Stimulated activated CD4-positive, alpha-beta T cell treated with anti-CD3 and anti-CD28 coated beads, Interleukin-1b, Interleukin-23, amount 100 ng/mL, for 24 hours (primary cell): ENCODE results near the gene ANKRD55.
"Not testable (repeated sequence)": the region's sequence is repeated elsewhere in the genome, so short reads cannot be mapped to it uniquely, and the experiment has no call there.

ENCODE experiments used
- DNase-seq, 4 experiments: peaks; one replicate each; pipeline ENCODE4 v3.0.0-alpha.2; 2020; ENCODE audit warnings: low read depth in 4 of 4, low spot score in 1 of 4

Gene ANKRD55

DNA sequence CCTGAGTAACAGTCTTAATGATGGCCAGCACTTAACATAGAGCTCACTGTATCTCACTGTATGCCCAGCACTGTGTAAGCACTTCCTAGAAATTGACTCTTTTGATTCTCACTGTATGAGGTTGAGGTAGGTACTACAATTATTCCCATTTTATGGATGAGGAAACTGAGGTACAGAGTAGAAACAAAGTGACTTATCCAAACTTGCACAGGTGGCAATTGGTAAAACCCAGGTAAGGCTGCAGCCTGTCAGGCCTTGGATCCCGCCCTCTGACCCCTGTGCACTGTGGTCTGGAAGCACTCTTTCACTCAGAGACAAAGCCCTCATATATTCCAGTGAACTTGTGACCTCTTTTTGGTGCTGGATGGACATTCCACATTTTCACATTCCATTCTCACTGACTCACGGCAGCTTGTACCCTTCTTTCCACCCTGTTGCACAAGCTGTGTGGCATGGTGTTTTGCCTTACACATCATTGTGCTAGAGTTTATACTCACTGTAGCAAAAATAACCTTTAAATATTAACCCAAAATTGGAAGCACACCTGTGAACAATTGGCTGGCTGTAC is 21.7 kb downstream of the ANKRD55 start:
- DNase-seq, result no peak

DNA sequence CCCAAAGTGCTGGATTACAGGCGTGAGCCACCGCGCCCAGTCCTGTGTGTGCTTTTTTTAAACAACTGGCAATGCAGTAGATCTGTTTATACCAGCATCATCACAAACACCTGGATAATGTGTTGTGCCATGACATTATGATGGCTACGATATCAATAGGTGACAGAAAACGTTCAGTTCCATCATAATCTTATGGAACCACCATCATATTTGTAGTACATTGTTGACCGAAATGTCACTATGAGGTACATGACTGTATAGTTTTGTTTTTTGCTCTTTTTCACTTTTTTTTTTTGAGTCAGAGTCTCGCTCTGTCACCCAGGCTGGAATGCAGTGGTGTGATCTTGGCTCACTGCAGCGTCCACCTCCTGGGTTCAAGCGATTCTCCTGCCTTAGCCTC is 24.4 kb downstream of the ANKRD55 start:
- no peak for DNase-seq

DNA sequence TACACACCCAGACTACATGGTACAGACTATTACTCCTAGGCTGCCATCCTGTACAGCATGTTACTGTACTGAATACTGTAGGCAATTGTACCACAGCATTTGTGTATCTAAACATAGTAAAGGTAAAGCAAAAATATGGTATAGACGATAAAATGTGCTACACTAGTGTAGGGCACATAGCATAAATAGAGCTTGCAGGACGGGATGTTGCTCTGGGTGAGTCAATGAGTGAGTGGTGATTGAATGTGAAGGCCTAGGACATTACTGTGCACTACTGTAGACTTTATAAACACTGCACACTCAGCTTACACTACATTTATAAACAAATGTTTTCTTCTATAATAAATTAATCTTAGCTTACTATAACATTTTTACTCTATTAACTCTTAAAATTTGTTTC is 25.6 kb downstream of the ANKRD55 start:
- no peak for DNase-seq

DNA sequence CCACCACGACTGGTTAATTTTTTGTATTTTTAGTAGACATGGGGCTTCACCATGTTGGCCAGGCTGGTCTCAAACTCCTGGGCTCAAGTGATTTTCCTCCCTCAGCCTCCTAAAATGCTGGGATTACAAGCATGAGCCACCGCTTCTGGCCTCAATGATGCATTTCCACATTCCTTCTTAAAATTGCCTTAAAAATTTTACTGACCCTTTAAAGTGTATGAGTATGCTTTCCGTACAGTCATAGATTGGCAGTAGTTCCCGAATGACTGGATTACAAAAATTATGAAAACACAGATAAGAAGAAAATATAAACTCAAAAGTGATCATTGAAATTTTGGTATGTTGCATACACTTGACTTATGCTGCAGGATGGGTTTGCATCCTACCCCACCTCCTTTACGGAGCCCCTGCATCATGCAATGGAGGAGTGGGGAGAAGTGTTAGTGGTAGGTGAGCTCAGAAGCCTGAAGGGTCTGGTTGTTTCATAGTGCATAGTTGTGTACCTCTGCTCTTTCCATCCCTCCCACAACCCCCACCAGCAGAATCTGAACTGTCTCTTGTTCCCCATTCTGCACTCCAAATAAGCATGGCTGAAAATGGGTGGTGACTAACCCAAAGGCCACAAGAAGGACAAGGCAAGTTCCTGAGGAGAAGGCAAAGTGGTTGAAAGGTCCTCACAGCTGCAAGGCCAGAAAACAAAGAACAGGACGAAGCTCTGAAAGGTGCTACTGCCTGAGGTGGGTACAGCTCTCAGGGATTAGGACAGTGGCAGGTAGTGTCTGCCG is 26.8 kb downstream of the ANKRD55 start:
- DNase-seq, result no peak

DNA sequence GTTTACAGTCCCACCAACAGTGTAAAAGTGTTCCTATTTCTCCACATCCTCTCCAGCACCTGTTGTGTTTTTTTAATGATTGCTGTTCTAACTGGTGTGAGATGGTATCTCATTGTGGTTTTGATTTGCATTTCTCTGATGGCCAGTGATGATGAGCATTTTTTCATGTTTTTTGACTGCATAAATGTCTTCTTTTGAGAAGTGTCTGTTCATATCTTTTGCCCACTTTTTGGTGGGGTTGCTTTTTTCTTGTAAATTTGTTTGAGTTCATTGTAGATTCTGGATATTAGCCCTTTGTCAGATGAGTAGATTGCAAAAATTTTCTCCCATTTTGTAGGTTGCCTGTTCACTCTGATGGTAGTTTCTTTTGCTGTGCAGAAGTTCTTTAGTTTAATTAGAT is 29.2 kb downstream of the ANKRD55 start:
- DNase-seq, result not testable (repeated sequence)

DNA sequence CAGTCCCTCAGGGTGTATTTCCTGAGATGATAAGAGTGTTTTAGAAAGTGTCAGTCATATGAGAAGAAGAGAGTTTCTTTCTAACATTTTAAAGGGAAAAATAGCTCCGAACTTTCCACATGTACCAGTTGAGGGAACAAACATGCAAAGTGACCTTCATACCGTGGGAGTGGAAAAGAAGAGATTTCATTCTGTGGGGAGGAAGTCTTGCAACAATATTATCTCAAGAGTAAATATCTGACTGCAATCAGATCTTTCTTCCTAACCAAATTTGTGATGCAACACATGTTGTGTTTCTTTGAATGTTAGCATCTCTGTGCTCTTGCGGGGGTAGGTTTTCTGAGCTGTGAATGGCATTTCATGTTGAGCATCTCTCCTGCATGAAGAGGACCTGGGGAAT is 30.6 kb downstream of the ANKRD55 start:
- no peak for DNase-seq

DNA sequence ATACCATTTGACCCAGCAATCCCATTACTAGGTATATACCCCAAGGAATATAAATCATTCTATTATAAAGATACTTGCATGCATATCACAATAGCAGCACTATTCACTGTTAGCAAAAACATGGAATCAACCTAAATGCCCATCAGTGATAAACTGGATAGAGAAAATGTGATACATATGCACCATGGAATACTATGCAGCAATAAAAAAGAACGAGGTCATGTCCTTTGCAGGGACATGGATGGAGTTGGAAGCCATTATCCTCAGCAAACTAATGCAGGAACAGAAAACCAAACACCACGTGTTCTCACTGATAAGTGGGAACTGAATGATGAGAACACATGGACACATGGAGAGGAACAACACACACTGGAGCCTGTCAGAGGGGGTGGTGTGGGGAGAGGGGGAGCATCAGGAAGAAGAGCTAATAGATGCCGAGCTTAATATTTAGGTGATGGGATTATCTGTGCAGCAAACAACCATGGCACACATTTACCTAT is 31.3 kb downstream of the ANKRD55 start:
- DNase-seq, result not testable (repeated sequence)

DNA sequence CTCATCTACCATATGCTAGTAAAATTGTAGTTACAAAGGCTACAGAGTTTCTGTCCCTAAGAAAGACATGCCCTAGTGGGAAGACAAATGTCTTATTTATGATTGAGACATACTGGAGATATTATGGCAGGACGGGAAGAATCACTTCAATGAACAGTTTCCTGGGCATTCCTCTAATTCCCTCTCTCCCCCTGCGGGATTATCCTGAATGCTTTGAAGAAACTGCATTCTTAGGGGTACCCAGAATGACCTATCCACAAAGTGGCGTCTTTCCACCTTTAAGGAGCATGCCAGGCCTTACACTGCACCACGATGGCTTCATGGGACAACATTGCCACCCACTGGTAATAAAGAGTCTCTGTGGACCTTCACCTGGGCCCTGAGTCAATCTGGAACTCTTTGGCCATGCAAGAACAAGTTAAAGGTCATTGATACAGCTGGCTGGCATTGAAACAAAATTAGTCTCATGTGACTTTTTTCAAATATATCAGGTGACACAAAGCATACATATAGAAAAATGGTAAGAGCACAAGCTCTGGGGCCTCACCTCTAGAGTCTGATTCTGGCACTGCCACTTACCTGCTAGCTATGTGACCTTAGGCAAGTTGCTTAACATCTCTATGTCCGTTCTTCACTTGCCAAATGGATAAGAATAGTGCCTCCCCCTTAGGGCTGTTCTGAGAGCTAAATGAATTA is 32.0 kb downstream of the ANKRD55 start:
- peak; percentile 13 to 35 (median 34) for DNase-seq

DNA sequence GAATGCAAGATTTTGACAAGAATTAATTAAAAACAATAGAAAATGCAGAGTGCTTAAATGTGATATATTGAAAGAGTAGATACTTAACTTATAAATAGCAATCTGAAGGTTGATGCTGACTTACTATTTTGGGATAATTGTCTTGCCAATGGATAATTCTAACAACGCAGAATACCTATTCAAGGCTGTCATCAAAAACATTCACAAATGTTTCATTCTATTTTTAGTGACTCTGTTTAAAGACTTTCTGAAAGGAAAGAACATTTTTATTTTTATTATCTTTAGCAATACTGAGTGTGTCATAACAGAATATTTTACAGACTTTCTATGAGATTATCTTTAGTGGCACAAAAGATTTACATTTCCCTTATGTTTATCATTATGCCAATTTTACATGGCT is 38.1 kb downstream of the ANKRD55 start:
- no peak for DNase-seq

DNA sequence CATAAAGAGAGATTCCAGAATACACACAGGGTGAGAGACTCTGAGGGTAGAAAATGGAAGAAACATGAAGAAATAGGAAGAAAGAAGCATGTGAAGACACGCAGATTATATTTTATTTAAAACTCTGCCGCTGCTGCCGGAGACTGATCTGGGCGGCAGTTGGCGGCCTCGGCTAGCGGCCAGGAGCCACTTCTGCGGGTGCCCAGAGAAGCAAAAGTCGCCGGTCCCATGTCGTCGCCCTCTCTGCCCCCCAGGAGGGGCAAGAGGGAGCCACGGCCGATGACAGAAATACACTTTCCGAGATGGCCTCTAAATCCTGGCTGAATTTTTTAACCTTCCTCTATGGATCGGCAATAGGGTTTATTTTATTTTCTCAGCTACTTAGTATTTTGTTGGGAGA is 40.9 kb downstream of the ANKRD55 start:
- no peak for DNase-seq

DNA sequence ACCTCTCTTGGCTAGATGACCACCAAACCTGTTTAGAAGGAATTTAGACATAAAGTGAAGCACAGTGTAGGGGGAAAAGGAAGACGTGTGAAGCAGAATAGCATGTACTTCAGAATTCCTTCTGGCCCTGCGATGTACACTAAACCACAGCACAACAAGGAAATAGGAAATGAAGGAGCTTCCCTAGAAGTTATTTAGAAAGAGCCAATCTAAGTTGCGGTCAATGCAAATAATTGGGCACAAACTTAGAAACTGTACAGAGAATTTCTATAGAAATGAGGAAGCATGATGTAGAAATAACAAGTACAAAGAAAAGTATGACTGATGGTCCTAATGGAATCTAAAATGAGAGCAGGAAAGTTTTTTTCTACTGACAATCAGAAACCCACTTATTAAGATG is 41.5 kb downstream of the ANKRD55 start:
- DNase-seq, result no peak

DNA sequence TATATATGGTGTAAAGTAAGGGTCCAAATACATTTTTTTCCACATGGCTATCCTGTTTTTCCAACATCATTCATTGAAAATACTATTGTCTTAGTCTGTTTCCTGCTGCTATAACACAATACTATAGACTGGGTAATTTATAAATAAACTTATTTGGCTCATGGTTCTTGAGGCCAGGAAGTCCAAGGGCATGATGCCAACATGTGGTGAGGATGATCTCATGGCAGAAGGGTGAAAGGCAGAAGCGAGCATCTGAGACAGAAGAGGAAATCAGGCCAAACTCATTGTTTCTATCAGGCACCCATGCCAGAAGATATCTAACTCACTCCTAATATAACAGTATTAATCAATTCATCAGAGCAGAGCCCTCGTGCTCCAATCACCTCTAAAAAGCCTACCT is 42.6 kb downstream of the ANKRD55 start:
- DNase-seq, result no peak

DNA sequence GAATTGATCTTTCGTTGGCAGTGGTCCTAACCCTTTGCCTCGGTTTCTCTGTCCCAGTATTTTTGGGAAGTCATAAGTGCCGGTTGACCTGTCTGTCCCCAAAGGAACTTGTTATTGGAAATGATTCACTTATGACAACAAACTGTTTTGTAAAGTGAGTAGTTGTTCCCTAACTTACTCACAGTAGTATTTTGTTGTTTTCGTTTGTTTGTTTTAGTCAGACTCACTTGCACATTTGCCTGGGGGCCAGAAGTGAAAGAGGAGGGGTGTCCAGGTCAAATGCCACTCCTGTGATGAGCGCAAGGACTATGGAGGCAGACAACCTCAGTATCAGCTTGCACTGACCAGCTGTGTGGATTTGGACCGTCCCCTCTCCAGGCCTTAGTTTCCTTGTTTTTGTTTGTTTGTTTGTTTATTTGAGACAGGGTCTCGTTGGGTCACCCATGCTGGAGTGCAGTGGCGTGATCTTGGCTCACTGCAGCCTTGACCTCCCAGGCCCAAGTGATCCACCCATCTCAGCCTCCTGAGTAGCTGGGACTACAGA is 47.3 kb downstream of the ANKRD55 start:
- no peak for DNase-seq

DNA sequence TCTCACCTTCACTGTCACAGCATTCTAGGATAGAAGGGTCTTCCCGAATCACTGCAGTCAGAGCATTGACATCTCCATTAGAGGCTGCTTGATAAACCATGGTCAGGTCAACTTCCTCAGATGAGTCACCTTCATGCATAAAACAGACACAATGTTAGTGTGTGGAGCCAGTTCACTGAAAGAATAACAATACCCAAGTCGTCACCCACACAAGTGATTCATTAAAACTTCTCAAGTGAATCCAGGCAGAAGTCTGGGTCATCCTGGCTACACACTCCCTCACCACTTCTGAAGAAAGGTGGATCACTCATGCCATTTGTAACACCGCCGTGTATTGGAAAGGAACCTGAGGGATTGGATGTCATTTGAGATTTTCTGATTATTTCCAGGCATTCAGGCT is 49.6 kb downstream of the ANKRD55 start:
- DNase-seq, result no peak

DNA sequence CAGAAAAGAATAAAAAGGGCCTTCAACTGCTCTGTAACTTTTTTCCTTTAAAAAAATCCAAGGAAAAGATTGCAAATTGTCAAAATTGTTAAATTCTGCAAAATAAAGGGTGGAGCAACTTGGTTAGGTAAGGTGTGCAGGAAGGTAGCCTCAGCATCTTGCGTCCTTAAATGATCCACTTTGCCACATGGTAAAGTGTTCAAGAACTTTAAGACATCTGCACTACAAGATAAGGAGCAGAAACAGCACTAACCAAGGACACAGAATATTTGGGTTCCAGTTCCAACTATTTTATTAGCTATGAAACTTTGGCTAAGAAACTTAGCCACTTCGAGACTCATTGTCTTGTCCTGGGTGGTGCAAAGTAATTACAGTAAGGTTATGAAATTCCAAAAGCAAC is 53.7 kb downstream of the ANKRD55 start:
- no peak for DNase-seq

DNA sequence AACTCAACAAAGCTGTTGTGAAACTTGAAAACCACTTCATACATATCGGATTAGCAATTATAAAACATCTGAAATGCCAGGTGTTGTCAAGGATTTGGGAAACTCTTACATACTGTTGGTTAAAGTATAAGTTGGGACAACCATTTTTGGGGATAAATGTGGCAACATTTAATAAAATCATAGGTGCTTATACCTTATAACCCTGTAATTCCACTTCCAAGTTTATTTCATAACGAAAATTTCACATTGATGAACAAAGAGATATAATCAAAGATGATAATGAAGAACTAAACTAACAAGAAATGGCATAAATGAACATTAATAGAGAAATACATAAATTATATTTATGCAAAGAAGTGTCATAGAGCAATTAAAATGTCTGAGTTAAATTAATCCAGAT is 54.3 kb downstream of the ANKRD55 start:
- DNase-seq, result no peak

DNA sequence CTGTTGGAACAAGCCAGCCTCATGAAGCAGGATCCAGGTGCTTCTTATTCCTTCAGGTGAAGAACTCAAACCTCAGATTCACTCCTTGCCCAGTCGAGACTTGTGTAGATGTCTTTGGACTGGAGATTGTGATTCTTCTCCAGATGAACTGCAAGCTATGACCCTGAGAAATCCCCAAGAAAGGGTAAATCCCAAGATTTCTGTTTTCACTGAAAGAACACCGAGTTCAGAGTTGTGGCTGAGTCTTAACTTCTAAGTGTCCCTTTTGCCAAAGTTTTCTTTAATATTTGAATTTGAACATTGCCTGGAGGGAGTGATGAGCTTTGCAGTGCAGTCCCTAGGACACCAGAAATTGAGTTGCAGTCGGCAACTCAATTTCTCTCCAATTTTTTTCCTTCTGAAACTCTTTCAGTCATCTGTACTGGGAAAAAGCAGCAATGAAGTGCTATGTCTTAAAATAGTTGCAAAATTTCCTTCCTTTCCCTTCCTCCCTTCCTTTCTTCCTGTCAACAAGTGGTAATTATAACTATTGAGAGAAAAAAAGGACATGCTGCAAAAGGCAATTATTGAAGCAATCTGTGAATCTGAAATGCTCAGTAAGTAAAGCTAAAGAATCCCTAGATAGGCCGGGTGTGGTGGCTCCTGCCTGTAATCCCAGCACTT is 56.1 kb downstream of the ANKRD55 start:
- DNase-seq, result no peak

DNA sequence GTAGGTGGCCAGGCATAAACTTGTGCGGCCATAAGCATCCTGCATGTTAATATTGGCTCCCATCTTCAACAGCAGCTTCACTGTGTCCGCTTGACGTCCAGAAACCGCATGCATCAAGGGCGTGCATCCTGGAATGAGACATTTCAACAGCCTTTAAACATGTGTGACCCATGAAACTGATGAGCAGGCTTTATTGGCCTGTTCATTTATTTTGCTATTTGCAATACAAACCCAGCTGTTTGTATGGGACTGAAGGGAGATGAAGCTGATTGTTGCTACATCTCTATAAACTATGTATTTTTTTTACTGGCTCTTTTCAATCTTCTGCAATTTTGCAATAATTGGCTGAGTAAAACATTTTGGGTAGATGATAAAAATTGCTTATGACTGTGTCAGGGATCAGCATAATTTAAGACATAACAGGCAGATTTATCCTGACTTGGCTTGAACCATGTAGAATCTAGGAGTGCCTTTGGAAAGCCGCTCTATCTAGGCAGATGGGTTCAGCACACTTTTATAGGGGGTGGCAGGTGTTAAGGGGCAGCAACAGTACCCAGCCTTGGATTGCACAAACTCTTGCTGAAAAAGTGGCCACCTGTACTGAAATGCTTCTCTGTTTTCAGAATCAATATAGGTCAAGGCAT is 56.9 kb downstream of the ANKRD55 start:
- no peak for DNase-seq

DNA sequence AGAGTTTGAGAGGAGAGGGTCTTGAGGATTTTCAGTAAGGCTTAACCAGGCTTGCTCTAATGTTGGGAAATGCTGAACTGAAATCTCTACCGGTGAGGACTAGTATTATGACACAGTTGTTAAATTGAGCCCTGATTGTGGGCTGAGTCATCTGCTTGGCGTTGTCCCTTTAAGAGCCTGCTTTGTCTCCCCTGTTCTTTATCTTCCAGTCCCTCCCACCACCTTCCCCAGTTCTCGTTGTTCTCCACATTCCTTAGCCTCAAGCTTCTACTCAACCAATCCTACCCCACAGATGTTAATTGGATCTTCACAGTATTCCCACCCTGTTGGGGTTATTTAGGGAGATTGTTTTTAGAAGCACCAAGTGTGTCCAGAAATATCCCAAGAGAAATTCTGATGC is 57.6 kb downstream of the ANKRD55 start:
- DNase-seq, result no peak

DNA sequence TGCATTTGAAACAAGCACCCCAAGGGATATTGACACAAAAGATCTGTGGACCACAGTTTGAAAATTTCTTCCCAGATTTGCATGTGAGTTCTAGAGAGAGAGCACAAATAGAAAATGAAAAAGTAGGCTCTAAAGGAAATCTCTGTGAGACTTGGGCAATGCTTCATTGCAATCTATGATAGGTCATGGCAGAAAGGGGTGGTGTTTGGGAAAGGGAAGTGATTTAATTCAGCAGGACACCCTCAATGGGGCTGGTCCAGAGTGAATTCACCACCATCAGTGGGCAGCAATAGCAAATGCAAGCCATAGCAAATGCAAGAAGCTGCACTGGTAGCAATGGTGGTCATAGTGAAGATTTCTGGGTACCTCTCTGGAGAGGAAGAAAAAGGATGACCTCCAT is 58.1 kb downstream of the ANKRD55 start:
- DNase-seq, result no peak

DNA sequence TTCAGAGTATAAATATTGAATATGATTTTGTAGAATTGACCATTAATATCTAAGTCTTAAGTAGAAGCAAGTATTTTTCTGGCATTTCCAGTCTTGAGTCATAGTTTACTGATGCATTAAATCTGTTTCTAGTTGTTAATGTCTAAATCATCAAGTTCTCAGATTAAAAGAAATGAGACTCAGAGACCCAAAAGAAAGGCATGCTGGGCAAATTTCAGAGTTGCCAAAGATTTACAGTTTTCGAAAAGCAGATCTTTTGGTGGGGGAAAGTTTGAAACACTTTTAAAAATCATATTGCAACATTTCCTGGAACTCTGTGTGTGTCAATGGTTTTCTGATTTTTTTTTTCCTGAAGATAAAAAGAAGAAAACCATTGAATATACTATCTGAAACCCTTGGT is 60.9 kb downstream of the ANKRD55 start:
- no peak for DNase-seq
